Activated T-helper 17 cell treated with anti-CD3 and anti-CD28 coated beads, Interleukin-2, amount 50 U/mL, for 72 hours (primary cell): ENCODE results near the gene COL6A3. TPM values are rescaled to one million over a fixed set of nuclear protein-coding genes. Genes with fewer than 3 reads are reported as not detected.
A peak's percentile ranks its signal among the peaks of the same experiment; 100 is the strongest.

Source experiments
- ATAC-seq: fragments of 150-1000 bp; cut with Tn5 transposase; replicated peaks from 2 replicates; pipeline ENCODE4 v1.10.0; 2021; ENCODE audit warnings: mild to moderate bottlenecking, moderate library complexity
- H3K27ac Mint-ChIP-seq: one replicate; pipeline ENCODE4 v1.8.0; 2022; ENCODE audit warnings: mixed read lengths
- H3K27me3 Mint-ChIP-seq: one replicate; pipeline ENCODE4 v1.8.0; 2022; ENCODE audit warnings: mixed read lengths
- H3K36me3 Mint-ChIP-seq: one replicate; pipeline ENCODE4 v1.8.0; 2022; ENCODE audit warnings: low read depth, mild to moderate bottlenecking, mixed read lengths
- H3K4me1 Mint-ChIP-seq: one replicate; pipeline ENCODE4 v1.8.0; 2022; ENCODE audit warnings: mixed read lengths
- H3K4me3 Mint-ChIP-seq: one replicate; pipeline ENCODE4 v1.8.0; 2022; ENCODE audit warnings: mild to moderate bottlenecking, mixed read lengths
- H3K9me3 Mint-ChIP-seq: one replicate; pipeline ENCODE4 v1.8.0; 2022; ENCODE audit warnings: mixed read lengths
- total RNA-seq, 2 donors: library from RNA; stranded (reverse); gene quantifications; one replicate each; pipeline ENCODE4 v1.2.3, GENCODE V29; 2022

Gene COL6A3
- total RNA-seq, result 10 to 100 TPM; 10.6 to 30.7 TPM

GRCh38 chr2:237413777-237414661 lies at the start of gene COL6A3:
Gene COL6A3 (minus strand): TSS chr2:237414164. CDS start chr2:237396817, 17,347 bp downstream.
- Mint-ChIP-seq H3K9me3 (no peaks in the 10 kb centered on the region), H3K27ac (no peak within 1 kb of the TSS), H3K4me1 (no peaks in the 10 kb centered on the region), H3K36me3 (peaks cover 35% of the 10 kb centered on the region), H3K27me3 (no peaks in the 10 kb centered on the region), H3K4me3 (no peak within 1 kb of the TSS)
- no peak for ATAC-seq

- no peak overlapping the region for H3K4me3 Mint-ChIP-seq
- H3K9me3 Mint-ChIP-seq, result peaks cover 8% of the 10 kb centered on the region
- H3K27me3 Mint-ChIP-seq, result no peaks in the 10 kb centered on the region
- ATAC-seq, result no peak
- no peaks in the 10 kb centered on the region for H3K36me3 Mint-ChIP-seq
- H3K27ac Mint-ChIP-seq, result no peak overlapping the region
- H3K4me1 Mint-ChIP-seq, result peaks cover 21% of the 10 kb centered on the region
These were observed 45.8 kb upstream of the COL6A3 start for GRCh38 chr2:237459741-237460174.

- Mint-ChIP-seq H3K27me3 (no peaks in the 10 kb centered on the region), H3K27ac (peak overlapping the region; percentile 71), H3K9me3 (peaks cover 11% of the 10 kb centered on the region), H3K4me3 (no peak overlapping the region), H3K36me3 (no peaks in the 10 kb centered on the region), H3K4me1 (peaks cover 24% of the 10 kb centered on the region)
- no peak for ATAC-seq
These were observed 45.3 kb upstream of the COL6A3 start for GRCh38 chr2:237459226-237459625.

- Mint-ChIP-seq H3K27ac (peak overlapping the region; percentile 71), H3K4me1 (peaks cover 24% of the 10 kb centered on the region), H3K9me3 (peaks cover 12% of the 10 kb centered on the region), H3K27me3 (no peaks in the 10 kb centered on the region), H3K4me3 (peak overlapping the region; percentile 44), H3K36me3 (no peaks in the 10 kb centered on the region)
- ATAC-seq, result peak; percentile 79
These were observed 44.6 kb upstream of the COL6A3 start for GRCh38 chr2:237458519-237458918.

GRCh38 chr2:237457388-237457941 lies 43.5 kb upstream of the COL6A3 start:
- Mint-ChIP-seq H3K9me3 (peaks cover 12% of the 10 kb centered on the region), H3K4me3 (no peak overlapping the region), H3K4me1 (peaks cover 24% of the 10 kb centered on the region), H3K27ac (peak overlapping the region; percentile 71), H3K27me3 (no peaks in the 10 kb centered on the region), H3K36me3 (no peaks in the 10 kb centered on the region)
- no peak for ATAC-seq

GRCh38 chr2:237456200-237456843 lies 42.4 kb upstream of the COL6A3 start:
- H3K27ac Mint-ChIP-seq, result no peak overlapping the region
- H3K4me1 Mint-ChIP-seq, result peaks cover 24% of the 10 kb centered on the region
- H3K9me3 Mint-ChIP-seq, result peaks cover 12% of the 10 kb centered on the region
- H3K4me3 Mint-ChIP-seq, result no peak overlapping the region
- H3K36me3 Mint-ChIP-seq, result no peaks in the 10 kb centered on the region
- no peak for ATAC-seq
- no peaks in the 10 kb centered on the region for H3K27me3 Mint-ChIP-seq

- Mint-ChIP-seq H3K36me3 (no peaks in the 10 kb centered on the region), H3K4me1 (peaks cover 24% of the 10 kb centered on the region), H3K9me3 (peaks cover 12% of the 10 kb centered on the region), H3K27me3 (no peaks in the 10 kb centered on the region), H3K4me3 (no peak overlapping the region), H3K27ac (no peak overlapping the region)
- peak; percentile 23 for ATAC-seq
These were observed 41.8 kb upstream of the COL6A3 start for GRCh38 chr2:237455764-237456163.

- ATAC-seq, result no peak
- Mint-ChIP-seq H3K4me3 (no peak overlapping the region), H3K27me3 (no peaks in the 10 kb centered on the region), H3K9me3 (peaks cover 7% of the 10 kb centered on the region), H3K27ac (no peak overlapping the region), H3K36me3 (no peaks in the 10 kb centered on the region), H3K4me1 (peaks cover 24% of the 10 kb centered on the region)
These were observed 39.7 kb upstream of the COL6A3 start for GRCh38 chr2:237453671-237454070.

- Mint-ChIP-seq H3K4me1 (peaks cover 16% of the 10 kb centered on the region), H3K4me3 (no peak overlapping the region), H3K27ac (no peak overlapping the region), H3K27me3 (no peaks in the 10 kb centered on the region), H3K36me3 (no peaks in the 10 kb centered on the region), H3K9me3 (peaks cover 7% of the 10 kb centered on the region)
- ATAC-seq, result no peak
These were observed 38.9 kb upstream of the COL6A3 start for GRCh38 chr2:237452861-237453260.

- no peaks in the 10 kb centered on the region for H3K36me3 Mint-ChIP-seq
- peaks cover 9% of the 10 kb centered on the region for H3K4me1 Mint-ChIP-seq
- H3K27me3 Mint-ChIP-seq, result no peaks in the 10 kb centered on the region
- no peak for ATAC-seq
- peaks cover 4% of the 10 kb centered on the region for H3K9me3 Mint-ChIP-seq
- no peak overlapping the region for H3K4me3 Mint-ChIP-seq
- H3K27ac Mint-ChIP-seq, result no peak overlapping the region
These were observed 37.9 kb upstream of the COL6A3 start for GRCh38 chr2:237451643-237452469.

- Mint-ChIP-seq H3K4me1 (peaks cover 9% of the 10 kb centered on the region), H3K4me3 (no peak overlapping the region), H3K27ac (no peak overlapping the region), H3K27me3 (no peaks in the 10 kb centered on the region), H3K36me3 (no peaks in the 10 kb centered on the region), H3K9me3 (peaks cover 4% of the 10 kb centered on the region)
- no peak for ATAC-seq
These were observed 36.6 kb upstream of the COL6A3 start for GRCh38 chr2:237450583-237450982.

GRCh38 chr2:237450108-237450507 lies 36.1 kb upstream of the COL6A3 start:
- Mint-ChIP-seq H3K36me3 (no peaks in the 10 kb centered on the region), H3K27ac (no peak overlapping the region), H3K9me3 (peaks cover 4% of the 10 kb centered on the region), H3K27me3 (no peaks in the 10 kb centered on the region), H3K4me3 (no peak overlapping the region), H3K4me1 (peaks cover 9% of the 10 kb centered on the region)
- no peak for ATAC-seq

GRCh38 chr2:237449193-237449881 lies 35.4 kb upstream of the COL6A3 start:
- Mint-ChIP-seq H3K4me1 (peaks cover 8% of the 10 kb centered on the region), H3K27me3 (no peaks in the 10 kb centered on the region), H3K36me3 (no peaks in the 10 kb centered on the region), H3K4me3 (no peak overlapping the region), H3K27ac (no peak overlapping the region), H3K9me3 (peaks cover 2% of the 10 kb centered on the region)
- no peak for ATAC-seq

- Mint-ChIP-seq H3K36me3 (no peaks in the 10 kb centered on the region), H3K9me3 (no peaks in the 10 kb centered on the region), H3K27ac (no peak overlapping the region), H3K4me1 (peaks cover 10% of the 10 kb centered on the region), H3K4me3 (no peak overlapping the region), H3K27me3 (no peaks in the 10 kb centered on the region)
- no peak for ATAC-seq
These were observed 34.7 kb upstream of the COL6A3 start for GRCh38 chr2:237448626-237449025.
